ENCODE results near the gene TTC9B. TPM values are rescaled to one million over a fixed set of nuclear protein-coding genes. Genes with fewer than 3 reads are reported as not detected.

Gene TTC9B
- total RNA-seq, 4 donors from 2014 or later: not detected

DNA sequence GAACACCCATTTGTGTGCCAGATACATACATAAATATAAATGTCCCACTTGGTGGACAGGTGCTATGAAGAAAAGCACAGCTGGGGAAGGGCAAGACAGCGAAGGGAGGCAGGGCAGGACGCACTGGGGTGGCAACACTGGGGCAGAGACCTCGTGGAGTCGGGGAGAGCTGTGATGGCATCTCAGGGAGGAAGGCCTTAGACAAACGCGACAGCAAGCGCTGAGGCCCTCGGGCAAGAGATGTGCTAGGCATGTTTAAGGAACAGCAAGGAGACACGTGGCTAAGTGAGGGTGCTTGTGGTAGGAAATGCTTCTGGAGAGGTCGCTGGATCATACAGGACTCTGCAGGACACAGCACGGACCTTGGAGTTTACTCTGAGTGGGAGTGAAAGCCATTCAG is 31.6 kb upstream of the TTC9B start:
- DNase-seq: no peak
- Histone ChIP-seq H3K36me3 (peaks cover 3 to 82% (median 5%) of the 10 kb centered on the region in 3 donors), H3K9me3 (no peaks in the 10 kb centered on the region)

DNA sequence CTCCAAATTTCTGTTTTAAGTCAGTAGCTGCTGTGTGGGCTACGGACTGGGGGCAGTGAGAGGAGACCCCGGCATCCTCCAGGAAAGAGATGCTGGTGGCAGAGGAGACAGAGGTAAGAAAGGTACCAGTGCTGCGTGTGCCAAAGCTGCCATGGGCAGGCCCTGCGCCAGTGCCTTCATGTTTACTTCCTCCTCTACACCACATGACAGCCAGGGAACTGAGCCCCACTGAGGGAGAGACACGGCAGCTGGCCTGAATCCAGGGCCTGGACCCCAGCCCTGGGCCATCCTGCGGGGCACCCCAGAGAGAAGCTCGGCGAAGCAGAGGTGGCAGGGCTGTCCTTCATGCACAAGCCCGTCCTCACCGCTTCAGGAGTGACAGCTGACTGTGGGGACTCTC is 31.0 kb upstream of the TTC9B start:
- intact Hi-C loops (cut with DNase I): no loop called here
- 78 to 83% methylated on average over 4 to 6 of the region's 10 CpGs for WGBS, 2 donors
- Histone ChIP-seq H3K36me3 (peaks cover 0 to 82% (median 3%) of the 10 kb centered on the region in 3 donors), H3K27me3 (no peaks in the 10 kb centered on the region), H3K9me3 (no peaks in the 10 kb centered on the region), H3K27ac (no peak overlapping the region), H3K4me3 (no peak overlapping the region), H3K4me1 (peaks cover 0 to 55% (median 10%) of the 10 kb centered on the region in 3 donors)
- TF ChIP-seq POLR2A (IDR thresholded peaks at IDR 0.05): no peak
- TF ChIP-seq, protein P1, sequence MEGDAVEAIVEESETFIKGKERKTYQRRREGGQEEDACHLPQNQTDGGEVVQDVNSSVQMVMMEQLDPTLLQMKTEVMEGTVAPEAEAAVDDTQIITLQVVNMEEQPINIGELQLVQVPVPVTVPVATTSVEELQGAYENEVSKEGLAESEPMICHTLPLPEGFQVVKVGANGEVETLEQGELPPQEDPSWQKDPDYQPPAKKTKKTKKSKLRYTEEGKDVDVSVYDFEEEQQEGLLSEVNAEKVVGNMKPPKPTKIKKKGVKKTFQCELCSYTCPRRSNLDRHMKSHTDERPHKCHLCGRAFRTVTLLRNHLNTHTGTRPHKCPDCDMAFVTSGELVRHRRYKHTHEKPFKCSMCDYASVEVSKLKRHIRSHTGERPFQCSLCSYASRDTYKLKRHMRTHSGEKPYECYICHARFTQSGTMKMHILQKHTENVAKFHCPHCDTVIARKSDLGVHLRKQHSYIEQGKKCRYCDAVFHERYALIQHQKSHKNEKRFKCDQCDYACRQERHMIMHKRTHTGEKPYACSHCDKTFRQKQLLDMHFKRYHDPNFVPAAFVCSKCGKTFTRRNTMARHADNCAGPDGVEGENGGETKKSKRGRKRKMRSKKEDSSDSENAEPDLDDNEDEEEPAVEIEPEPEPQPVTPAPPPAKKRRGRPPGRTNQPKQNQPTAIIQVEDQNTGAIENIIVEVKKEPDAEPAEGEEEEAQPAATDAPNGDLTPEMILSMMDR (IDR thresholded peaks at IDR 0.05): no peak
- DNase-seq: no peak

More for the DNA sequence above, 31.6 kb upstream of the TTC9B start:
- TF ChIP-seq, protein P1 (IDR thresholded peaks at IDR 0.05): no peak
- no peak for TF ChIP-seq POLR2A (IDR thresholded peaks at IDR 0.05)
- Histone ChIP-seq H3K27ac (no peak overlapping the region), H3K4me3 (no peak overlapping the region), H3K27me3 (no peaks in the 10 kb centered on the region), H3K4me1 (peaks cover 0 to 50% (median 7%) of the 10 kb centered on the region in 3 donors)
- intact Hi-C loops (cut with DNase I): no loop called here
- WGBS, 2 donors: 75 to 83% methylated on average over 11 of the region's 11 CpGs

DNA sequence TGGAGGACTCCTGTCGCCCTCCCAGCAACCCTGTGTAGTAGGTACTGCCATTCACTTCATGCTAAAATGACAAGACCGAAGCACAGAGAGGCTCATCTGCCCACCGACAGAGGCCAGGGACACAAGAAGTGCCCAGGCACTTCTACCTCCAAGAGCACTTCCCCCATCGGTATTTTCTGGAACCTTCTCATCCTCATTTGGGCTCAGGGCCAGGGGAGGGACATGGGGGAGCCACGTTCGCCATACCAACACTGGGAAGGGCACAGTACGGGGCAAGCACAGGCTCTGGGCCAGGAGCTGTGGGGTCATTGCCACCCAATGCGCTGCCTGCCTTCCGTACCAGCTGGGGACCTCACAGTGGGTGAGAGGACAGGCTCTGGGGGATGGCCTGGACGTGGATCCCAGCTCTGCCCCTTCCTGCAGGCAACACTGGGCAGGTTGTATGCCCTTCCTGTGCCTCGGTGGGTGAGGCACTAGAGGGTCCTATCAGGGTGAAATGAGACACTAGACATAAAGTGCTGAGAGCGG is 29.6 kb upstream of the TTC9B start:
- WGBS, 2 donors: 86 to 100% methylated on average over 1 to 5 of the region's 12 CpGs
- Histone ChIP-seq H3K36me3 (peaks cover 0 to 70% (median 0%) of the 10 kb centered on the region in 3 donors), H3K27me3 (no peaks in the 10 kb centered on the region), H3K4me3 (no peak overlapping the region), H3K27ac (no peak overlapping the region), H3K4me1 (peaks cover 0 to 50% (median 10%) of the 10 kb centered on the region in 3 donors), H3K9me3 (no peaks in the 10 kb centered on the region)
- intact Hi-C loops (cut with DNase I): no loop called here
- no peak for TF ChIP-seq POLR2A (IDR thresholded peaks at IDR 0.05)
- TF ChIP-seq, protein P1 (IDR thresholded peaks at IDR 0.05): no peak
- DNase-seq: no peak

DNA sequence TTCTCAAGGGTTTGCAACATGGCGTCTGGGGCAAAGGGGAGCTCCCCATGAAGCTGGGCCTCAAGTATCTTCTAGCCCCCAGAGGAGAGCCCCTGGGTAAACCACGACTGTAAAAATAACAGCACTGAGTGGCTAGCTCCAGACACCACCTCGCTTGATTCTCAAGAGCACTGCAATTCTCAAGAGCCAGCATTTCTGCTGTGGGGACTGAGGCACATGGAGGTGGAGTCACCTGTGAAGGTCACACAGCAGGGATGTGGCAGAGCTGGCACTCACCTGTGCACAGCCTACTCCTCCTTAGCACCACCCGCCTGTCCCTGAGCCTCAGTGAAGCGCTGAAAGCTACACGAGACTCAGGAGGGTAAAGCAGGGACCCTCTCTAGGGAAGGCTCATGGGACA is 29.0 kb upstream of the TTC9B start:
- no peaks in the 10 kb centered on the region for H3K27me3 ChIP-seq
- WGBS, 2 donors: 88 to 92% methylated on average over 2 to 5 of the region's 6 CpGs
- no peaks in the 10 kb centered on the region for H3K9me3 ChIP-seq
- no peak for TF ChIP-seq POLR2A (IDR thresholded peaks at IDR 0.05)
- TF ChIP-seq, protein P1 (IDR thresholded peaks at IDR 0.05): no peak
- DNase-seq: no peak
- H3K4me1 ChIP-seq: peaks cover 0 to 50% (median 16%) of the 10 kb centered on the region in 3 donors
- H3K27ac ChIP-seq: no peak overlapping the region
- no peak overlapping the region for H3K4me3 ChIP-seq
- intact Hi-C loops (cut with DNase I): no loop called here
- H3K36me3 ChIP-seq: peaks cover 0 to 70% (median 0%) of the 10 kb centered on the region in 3 donors

DNA sequence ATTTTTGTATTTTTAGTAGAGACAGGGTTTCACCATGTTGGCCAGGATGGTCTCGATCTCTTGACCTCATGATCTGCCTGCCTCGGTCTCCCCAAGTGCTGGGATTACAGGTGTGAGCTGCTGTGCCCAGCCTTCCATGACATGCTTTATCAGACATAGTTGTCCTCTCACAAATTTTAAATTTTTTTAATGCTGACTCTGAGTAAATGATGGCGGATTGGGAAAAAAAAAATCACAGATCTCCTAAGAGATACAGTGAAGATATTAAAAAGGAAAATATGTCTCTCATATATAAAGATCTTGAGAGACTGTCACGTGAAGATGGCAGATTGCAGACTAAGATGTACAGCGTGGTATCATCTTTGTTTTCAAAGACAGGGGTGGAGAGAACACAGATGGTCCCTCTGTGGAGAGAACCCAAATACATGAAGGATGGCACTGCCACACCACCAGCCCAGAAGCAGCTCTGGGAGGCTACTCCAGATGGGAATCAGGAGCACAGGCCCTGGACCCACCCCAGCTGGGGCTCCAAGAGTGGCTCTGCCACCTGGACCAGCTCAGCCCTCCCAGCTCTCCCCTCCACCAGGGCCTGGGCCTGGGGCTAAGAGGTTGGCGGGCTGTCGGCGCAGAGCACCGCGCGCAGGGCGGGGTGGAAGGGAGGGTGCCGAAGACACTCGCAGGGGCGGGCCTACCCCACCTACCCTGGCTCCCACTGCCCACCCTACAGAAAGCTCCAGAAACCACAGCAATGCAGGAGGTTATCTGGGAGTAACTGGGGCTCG is 28.3 kb upstream of the TTC9B start:
- 78 to 89% methylated on average over 5 to 6 of the region's 16 CpGs for WGBS, 2 donors
- peaks cover 0 to 51% (median 17%) of the 10 kb centered on the region in 3 donors for H3K4me1 ChIP-seq
- intact Hi-C loops (cut with DNase I): no loop called here
- no peaks in the 10 kb centered on the region for H3K27me3 ChIP-seq
- H3K36me3 ChIP-seq: peaks cover 0 to 72% (median 0%) of the 10 kb centered on the region in 3 donors
- DNase-seq: no peak
- no peaks in the 10 kb centered on the region for H3K9me3 ChIP-seq
- H3K27ac ChIP-seq: no peak overlapping the region
- no peak overlapping the region for H3K4me3 ChIP-seq
- no peak for TF ChIP-seq POLR2A (IDR thresholded peaks at IDR 0.05)
- TF ChIP-seq, protein P1 (IDR thresholded peaks at IDR 0.05): no peak

All from esophagus squamous epithelium (tissue), 5 donors.